ENCODE results near the gene GNS. TPM values are rescaled to one million over a fixed set of nuclear protein-coding genes. Genes with fewer than 3 reads are reported as not detected.
A peak's percentile ranks its signal among the peaks of the same experiment; 100 is the strongest.

GNS gene
- total RNA-seq (2012; rRNA removed) = 66.4 and 80.7 TPM in 2 replicates
- polyA plus RNA-seq (2012; rRNA removed) = 50.1 and 60.4 TPM in 2 replicates
- polyA plus RNA-seq (2012; cell fraction: cytosol; rRNA removed) = 23.3 and 26.6 TPM in 2 replicates
- 7.8 and 35.9 TPM in 2 replicates for polyA plus RNA-seq (2012; cell fraction: nucleus; rRNA removed; ENCODE audit: low replicate concordance)
- percentile 70 among the genes with signal in this experiment for Bru-seq, nascent RNA
- percentile 82 among the genes with signal in this experiment for BruChase-seq, experiment 1, labeled RNA remaining after a 6-hour chase
- BruChase-seq, experiment 2, labeled RNA remaining after a 2-hour chase = percentile 72 among the genes with signal in this experiment
- long read RNA-seq, full-length matches to known transcripts = 79 of 134 reads
- long read RNA-seq, partial matches to known transcripts = 49 of 134 reads
- long read RNA-seq, other reads (novel, unspliced or antisense) = 6 of 134 reads

- H3K79me1 ChIP-seq (ENCODE audit: low read depth in 1 of 2, low read length in 2 of 2) = peaks cover 13 to 31% of the 10 kb centered on the region in 2 experiments; a peak in 3 of 4 replicates
- H2BK5ac ChIP-seq (ENCODE audit: low read depth, low read length, poor library complexity, severe bottlenecking) = peak within 1 kb of the TSS; percentile 84
- H3K4me3 ChIP-seq (ENCODE audit: insufficient read depth, low read depth, low read length) = peak within 1 kb of the TSS; percentile 65
- H3K14ac ChIP-seq (replicated peaks; ENCODE audit: low read depth, low read length) = peak within 1 kb of the TSS; percentile 64
- in situ Hi-C loops (cut with MboI; ENCODE audit: low sequenced_read_pairs) = no loop called here
- H4K20me1 ChIP-seq (ENCODE audit: insufficient read depth, low read length) = no peaks in the 10 kb centered on the region
- peak; percentile 89 for DNase-seq
- H3K9ac ChIP-seq (ENCODE audit: low read depth, low read length) = peak within 1 kb of the TSS; percentile 71
- no peak within 1 kb of the TSS for H2AK5ac ChIP-seq (ENCODE audit: low read depth, low read length)
- H3K4me1 ChIP-seq (ENCODE audit: control insufficient read depth, insufficient read depth, low read length) = no peaks in the 10 kb centered on the region
- H3K36me3 ChIP-seq (ENCODE audit: control insufficient read depth, insufficient read depth, low read length) = no peaks in the 10 kb centered on the region
- H2BK15ac ChIP-seq (ENCODE audit: low read depth, low read length) = no peak within 1 kb of the TSS
- intact Hi-C loops (cut with micrococcal nuclease) = no loop called here
- peak within 1 kb of the TSS; percentile 51 for H2AK9ac ChIP-seq (replicated peaks; ENCODE audit: low read depth, low read length, poor library complexity)
- TSS peak; percentile 58 for BruUV-seq (replicated peaks)
- H3K9me1 ChIP-seq (ENCODE audit: insufficient read depth, low read length) = peaks cover 4% of the 10 kb centered on the region; the same call in 1 of the 2 replicates
- dilution Hi-C loops (cut with HindIII; ENCODE audit: low sequenced_read_pairs, unreplicated experiment) = no loop called here
- peak within 1 kb of the TSS; percentile 35; the same call in 1 of the 2 replicates for H3K23ac ChIP-seq (ENCODE audit: low read depth, low read length)
- peak within 1 kb of the TSS; percentile 59 to 83 for H4K8ac ChIP-seq (ENCODE audit: low read depth in 2 of 2, low read length in 2 of 2)
- ChIA-PET CTCF (interaction anchor here (1.2 kb wide), 1 partner anchor 43 kb away, joined by 3 read pairs; no protein-coding TSS in a partner anchor), POLR2A (ENCODE audit: unreplicated experiment) (no interaction called here)
- 0 out of 2 replicates have a peak within 1 kb of the TSS, but pooled peaks have one; percentile 9 for H4K91ac ChIP-seq (ENCODE audit: insufficient read depth, low read depth, low read length)
- peak within 1 kb of the TSS; percentile 59 for H3K27ac ChIP-seq (ENCODE audit: insufficient read depth, low read length)
- peak within 1 kb of the TSS; percentile 92 for H3K4me2 ChIP-seq (ENCODE audit: low read depth, low read length)
- H2BK20ac ChIP-seq (ENCODE audit: low read depth, low read length) = no peak within 1 kb of the TSS
- H3K9me3 ChIP-seq (ENCODE audit: control insufficient read depth, insufficient read depth, low read length) = no peaks in the 10 kb centered on the region
- H3K27me3 ChIP-seq (ENCODE audit: control insufficient read depth, insufficient read depth, low read length) = no peaks in the 10 kb centered on the region
- peak within 1 kb of the TSS; percentile 51 for H3K4ac ChIP-seq (ENCODE audit: low read depth, low read length)
- 0% methylated on average over 41 of the region's 67 CpGs; no CpG with 5 or more reads in 1 of the 2 experiments for WGBS, 2 experiments (ENCODE audit: extremely low coverage in 2 of 2, insufficient read length in 1 of 2)
- H2BK120ac ChIP-seq (ENCODE audit: low read depth, low read length) = peak within 1 kb of the TSS; percentile 13; the same call in 1 of the 2 replicates
- peak within 1 kb of the TSS; percentile 63 for H3K56ac ChIP-seq (ENCODE audit: extremely low read depth, insufficient read depth, low read length)
- peak within 1 kb of the TSS; percentile 50 for H3K18ac ChIP-seq (ENCODE audit: low read depth, low read length)
- H4K5ac ChIP-seq (ENCODE audit: low read depth, low read length) = peak within 1 kb of the TSS; percentile 66
- H2AFZ ChIP-seq (replicated peaks; ENCODE audit: low read length, poor library complexity) = peak within 1 kb of the TSS; percentile 98
- no peak for TF ChIP-seq RFX5 (IDR thresholded peaks at IDR 0.05; ENCODE audit: low read depth, low read length)
- TF ChIP-seq FOS (IDR thresholded peaks at IDR 0.05; ENCODE audit: low read depth, low read length) = peak; percentile 91
- peak; percentile 64; the same call in 1 of the 2 replicates for TF ChIP-seq MXI1 (IDR thresholded peaks at IDR 0.05; ENCODE audit: borderline replicate concordance, low read depth, low read length)
- TF ChIP-seq MAZ (IDR thresholded peaks at IDR 0.05; ENCODE audit: borderline replicate concordance, low read depth, low read length) = peak; percentile 88; the same call in 1 of the 2 replicates
- no peak for TF ChIP-seq NFE2L2 (IDR thresholded peaks at IDR 0.05; ENCODE audit: low read depth, low read length)
- peak; percentile 99 for TF ChIP-seq USF2 (IDR thresholded peaks at IDR 0.05; ENCODE audit: low read depth, low read length)
- TF ChIP-seq BHLHE40 (IDR thresholded peaks at IDR 0.05; ENCODE audit: low read depth, low read length) = peak; percentile 93
- ATAC-seq (ENCODE audit: low read depth) = peak; percentile 97
These were observed at the start of gene GNS for GRCh38 chr12:64759035-64759894. Gene GNS (minus strand): TSS chr12:64759406. CDS start chr12:64759276, 130 bp downstream.

Data from IMR-90 (cell line).